GM19468 (cell line): ENCODE results near the gene MICAL2.

ENCODE experiments used
- ATAC-seq: cut with Tn5 transposase; IDR thresholded peaks from one replicate; pipeline ENCODE4 v1.9.1; 2021; ENCODE audit warnings: mild to moderate bottlenecking, moderate library complexity, moderate number of reproducible peaks; ENCODE audit not compliant: unreplicated experiment; ENCODE audit errors: extremely low read depth

The MICAL2 gene

GRCh38 chr11:12075822-12076821, 34.3 kb upstream of the MICAL2 start:
- no peak for ATAC-seq

- no peak for ATAC-seq
Observed at GRCh38 chr11:12076840-12077534, 33.4 kb upstream of the MICAL2 start.

GRCh38 chr11:12077535-12078280, 32.7 kb upstream of the MICAL2 start:
- no peak for ATAC-seq

GRCh38 chr11:12079726-12080556, 30.4 kb upstream of the MICAL2 start:
- ATAC-seq, result no peak

GRCh38 chr11:12083380-12083779, 27.0 kb upstream of the MICAL2 start:
- ATAC-seq, result no peak

DNA sequence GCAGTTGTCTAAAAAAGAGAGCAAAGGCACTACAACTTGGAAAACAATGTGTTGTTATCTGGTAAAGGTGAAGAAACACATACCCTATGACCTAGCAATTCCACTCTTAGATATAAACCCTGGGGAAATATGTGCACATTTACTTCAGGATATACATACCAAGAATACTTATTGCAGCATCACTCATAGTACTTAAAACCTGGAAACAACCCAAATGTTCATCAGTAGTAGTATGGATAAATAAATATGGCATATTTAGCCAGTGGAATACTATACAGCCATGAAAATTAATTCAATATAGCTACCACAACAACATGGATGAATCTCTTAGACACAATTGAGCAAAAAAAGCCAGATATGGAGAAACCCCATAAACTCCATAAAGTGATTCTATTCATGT, 26.1 kb upstream of the MICAL2 start:
- no peak for ATAC-seq

- no peak for ATAC-seq
Observed at GRCh38 chr11:12085371-12086251, 24.8 kb upstream of the MICAL2 start.

DNA sequence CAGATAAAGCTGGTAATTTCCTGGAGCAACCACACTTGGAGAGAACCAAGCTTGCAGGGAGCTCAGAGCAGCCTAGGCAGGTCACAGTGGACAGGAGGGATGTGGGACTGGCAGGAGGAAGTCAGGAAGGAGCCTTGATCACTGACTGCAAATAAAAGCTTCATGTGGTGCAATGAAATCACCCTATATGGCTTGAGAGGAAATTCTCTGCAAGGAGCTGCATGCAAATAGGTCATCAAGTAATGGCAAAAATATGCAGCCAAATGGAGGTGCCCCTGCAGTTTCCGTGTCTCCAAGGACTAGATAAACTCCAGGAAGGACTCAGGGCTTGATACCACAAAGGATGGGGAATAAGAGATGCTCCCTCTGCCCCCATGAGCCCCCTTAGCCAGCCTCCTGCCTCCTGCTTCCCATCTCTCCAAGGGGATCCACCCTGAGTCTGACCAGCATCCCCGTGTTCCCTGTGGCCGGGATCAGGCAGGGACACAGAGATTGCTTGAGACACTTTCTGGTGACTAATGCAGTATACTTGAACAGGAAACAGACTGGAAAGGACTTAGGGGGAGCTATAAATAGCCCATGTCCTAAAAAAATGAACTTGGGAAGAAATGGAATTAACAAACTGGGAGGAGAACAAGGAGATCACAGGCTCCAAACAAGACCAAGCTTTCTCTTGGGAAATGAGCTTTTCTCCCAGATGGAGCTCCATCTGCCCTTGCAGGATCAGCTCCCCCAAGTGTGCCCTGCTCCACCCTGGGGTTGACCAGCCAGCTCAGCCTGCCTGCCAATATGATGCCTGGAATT, 23.9 kb upstream of the MICAL2 start:
- no peak for ATAC-seq

DNA sequence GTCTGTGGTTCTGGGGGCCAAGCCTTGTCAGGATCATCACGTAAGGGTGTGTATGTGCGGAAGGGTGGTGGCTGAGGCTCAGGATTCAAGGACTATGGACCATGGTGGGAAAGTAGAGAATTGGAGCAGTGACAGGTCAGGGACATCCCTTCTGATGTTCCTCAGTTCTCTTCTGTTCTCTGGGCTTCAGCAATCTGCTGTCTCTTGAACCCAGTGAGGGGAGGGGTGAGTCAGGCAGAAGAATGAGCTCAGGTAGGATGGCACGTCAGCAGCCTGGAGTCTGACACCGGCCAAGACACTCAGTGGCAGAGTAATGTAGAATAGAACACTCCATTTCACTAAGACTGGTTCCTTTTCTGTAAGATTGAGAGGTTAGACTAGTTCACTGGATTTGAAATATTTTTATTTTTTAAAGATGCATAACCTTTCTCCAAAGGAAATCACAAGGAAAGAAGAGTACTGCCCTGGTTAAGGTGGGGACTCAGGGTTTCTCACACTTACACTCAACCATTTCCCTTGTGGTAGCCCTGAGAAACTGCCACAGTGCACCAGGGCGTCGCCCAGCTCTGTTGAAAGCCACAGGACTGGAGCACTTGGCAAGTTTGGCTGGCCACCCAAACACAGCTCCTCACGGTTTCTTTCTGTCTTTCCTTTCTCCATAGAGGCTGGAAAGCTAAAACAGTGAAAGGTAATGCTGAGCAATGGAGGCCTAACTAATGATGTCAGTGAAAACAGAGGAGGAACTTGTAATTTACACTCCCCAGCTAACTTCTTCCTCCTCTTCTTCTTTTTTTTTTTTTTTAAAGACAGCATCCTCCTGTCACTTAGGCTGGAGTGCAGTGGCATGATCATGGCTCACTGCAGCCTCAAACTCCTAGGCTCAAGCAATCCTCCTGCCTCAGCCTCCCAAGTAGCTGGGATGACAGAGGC, 23.1 kb upstream of the MICAL2 start:
- no peak for ATAC-seq

GRCh38 chr11:12088047-12088481, 22.3 kb upstream of the MICAL2 start:
- no peak for ATAC-seq

- no peak for ATAC-seq
Observed at GRCh38 chr11:12088531-12088930, 21.9 kb upstream of the MICAL2 start.

DNA sequence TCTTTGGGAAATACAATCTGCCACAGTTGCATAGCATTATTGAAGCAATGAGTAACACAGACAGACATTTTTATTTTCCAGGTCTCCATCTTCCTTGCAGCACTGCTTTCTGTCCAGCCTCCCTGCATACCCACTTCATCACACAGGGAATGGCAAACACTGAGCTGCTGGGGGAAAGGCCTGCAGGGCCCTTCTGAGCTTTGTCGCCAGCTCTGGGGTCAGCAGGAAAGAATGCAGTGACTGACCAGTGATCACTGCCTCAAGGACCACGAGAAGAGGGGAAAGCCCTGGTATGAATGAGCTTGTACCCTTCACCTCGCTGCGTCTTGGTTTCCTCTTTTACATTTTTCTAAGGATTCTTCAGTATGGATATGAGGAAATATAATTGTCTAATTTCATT, 21.3 kb upstream of the MICAL2 start:
- no peak for ATAC-seq

DNA sequence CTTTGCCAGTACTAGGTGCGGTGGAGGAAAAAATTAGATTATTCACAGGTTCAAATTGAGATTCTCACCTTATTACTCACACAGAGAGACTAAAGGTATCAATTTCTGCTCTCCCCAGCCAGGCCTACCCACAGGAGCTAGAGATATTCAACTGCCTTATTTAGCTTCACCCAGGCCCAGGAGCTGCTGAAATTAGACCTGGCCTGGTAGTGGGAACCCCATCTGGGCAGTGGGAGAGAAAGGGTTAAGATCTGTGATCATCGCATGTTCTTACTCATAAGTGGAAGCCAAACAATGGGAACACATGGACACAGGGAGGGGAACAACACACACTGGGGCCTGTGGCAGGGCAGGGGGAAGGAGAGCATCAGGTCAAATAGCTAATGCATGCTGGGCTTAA, 20.9 kb upstream of the MICAL2 start:
- no peak for ATAC-seq

- no peak for ATAC-seq
Observed at GRCh38 chr11:12090061-12090591, 20.3 kb upstream of the MICAL2 start.

DNA sequence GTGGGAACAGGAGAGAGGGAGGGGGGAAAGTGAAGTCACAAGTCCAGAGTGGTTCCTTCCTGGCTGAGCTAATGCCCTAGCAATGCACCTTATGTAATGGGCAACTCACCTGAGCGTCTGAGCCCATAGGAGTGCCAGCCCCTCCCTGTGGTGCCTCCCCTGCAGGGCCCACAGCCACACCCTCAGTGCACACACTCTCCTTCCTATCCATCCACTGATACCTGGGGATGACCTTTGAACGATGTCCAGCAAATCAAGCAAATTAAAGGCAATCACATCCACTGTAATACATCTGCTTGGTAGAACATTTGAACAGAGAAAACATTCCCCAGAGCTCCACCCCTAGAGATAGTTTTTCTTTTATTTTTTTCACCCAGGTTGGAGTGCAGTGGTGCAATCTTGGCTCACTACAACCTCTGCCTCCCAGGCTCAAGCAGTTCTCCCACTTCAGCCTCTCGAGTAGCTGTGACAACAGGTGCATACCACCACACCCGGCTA, 19.6 kb upstream of the MICAL2 start:
- no peak for ATAC-seq

DNA sequence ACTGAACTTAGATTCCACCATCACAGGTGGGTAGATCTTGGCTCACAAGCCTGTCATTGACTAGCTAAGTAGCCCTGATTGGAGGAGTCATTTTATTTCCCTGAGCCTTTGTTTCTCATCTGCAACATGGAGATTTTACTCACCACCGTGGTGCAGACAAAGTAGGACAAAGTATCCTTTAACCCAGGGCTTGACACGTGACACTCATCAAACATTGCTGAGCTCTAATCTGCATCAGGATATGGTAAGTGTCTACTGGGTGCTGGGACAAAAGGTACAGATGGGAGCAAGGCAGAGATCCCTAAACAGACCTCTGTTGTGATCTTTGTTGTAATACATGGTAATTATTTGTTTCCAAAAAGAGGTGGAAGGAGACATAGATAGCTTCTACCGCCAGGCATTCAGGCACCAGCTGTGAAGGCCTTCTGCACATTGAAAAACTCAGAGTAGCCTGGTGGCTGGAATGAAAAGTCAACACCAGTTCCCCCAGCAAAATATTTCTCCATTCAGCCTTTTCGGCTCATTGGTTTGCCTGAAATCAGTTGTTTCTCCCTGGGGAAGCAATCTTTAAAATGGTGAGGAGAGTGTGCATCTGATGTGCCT, 18.3 kb upstream of the MICAL2 start:
- ATAC-seq, result no peak
